BE2C (cell line): Measurements from ENCODE around the gene EAPP.
"Not testable (repeated sequence)": the region's sequence is repeated elsewhere in the genome, so short reads cannot be mapped to it uniquely, and the experiment has no call there.

Experiments used
- DNase-seq: peaks from one replicate; pipeline ENCODE4 v3.0.0-alpha.2; 2020
- H3K27me3 ChIP-seq: fragments of 250-450 bp; sonication (Bioruptor Pico); 2 replicates; pipeline ENCODE4 v1.5.1; 2020; ENCODE audit warnings: mild to moderate bottlenecking
- H3K36me3 ChIP-seq: fragments of 250-450 bp; sonication (Bioruptor Pico); 2 replicates; pipeline ENCODE4 v1.5.1; 2020; ENCODE audit warnings: mild to moderate bottlenecking
- H3K4me1 ChIP-seq: fragments of 250-450 bp; sonication (Bioruptor Pico); 2 replicates; pipeline ENCODE4 v1.5.1; 2020
- H3K4me3 ChIP-seq: 2 replicates; pipeline ENCODE4 v1.5.1; 2011; ENCODE audit warnings: low read depth, low read length
- H3K9me3 ChIP-seq: fragments of 250-450 bp; sonication (Bioruptor Pico); 2 replicates; pipeline ENCODE4 v1.5.1; 2020
- TF ChIP-seq, protein P1 (sequence below): IDR thresholded peaks from 2 replicates; pipeline ENCODE4 v1.5.1; 2012; ENCODE audit warnings: mild to moderate bottlenecking, low read depth, low read length

EAPP gene

DNA sequence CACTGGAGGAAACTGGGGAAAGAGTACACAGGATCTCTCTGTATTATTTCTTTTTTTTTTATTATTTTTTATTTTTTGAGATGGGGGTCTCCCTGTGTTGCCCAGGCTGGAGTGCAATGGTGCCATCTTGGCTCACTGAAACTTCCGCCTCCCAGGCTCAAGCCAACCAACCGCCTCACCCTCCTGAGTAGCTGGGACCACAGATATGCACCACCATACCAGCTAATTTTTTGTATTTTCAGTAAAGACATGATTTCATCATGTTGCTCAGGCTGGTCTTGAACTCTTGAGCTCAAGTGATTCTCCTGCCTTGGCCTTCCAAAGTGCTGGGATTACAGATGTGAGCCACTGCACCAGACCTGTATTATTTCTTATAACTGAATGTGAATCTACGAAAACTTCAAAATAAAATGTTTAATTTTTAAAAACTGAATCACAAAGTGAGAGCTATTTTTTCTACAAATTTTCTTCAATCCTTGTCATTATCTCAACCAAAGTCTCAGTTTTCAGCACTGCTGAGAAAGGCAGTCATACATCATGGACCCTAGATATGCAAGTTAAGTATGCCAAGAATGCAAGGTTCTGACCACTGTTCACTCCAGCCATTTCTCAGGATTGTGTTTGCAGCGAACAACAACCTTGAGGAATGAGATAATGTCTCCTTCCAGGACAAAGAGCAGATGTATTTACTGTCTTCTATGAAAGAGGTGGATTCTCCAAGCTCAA is 2.4 kb downstream of the EAPP start:
- peaks cover 3% of the 10 kb centered on the region for H3K36me3 ChIP-seq
- no peaks in the 10 kb centered on the region for H3K4me1 ChIP-seq
- no peak for DNase-seq
- TF ChIP-seq, protein P1, sequence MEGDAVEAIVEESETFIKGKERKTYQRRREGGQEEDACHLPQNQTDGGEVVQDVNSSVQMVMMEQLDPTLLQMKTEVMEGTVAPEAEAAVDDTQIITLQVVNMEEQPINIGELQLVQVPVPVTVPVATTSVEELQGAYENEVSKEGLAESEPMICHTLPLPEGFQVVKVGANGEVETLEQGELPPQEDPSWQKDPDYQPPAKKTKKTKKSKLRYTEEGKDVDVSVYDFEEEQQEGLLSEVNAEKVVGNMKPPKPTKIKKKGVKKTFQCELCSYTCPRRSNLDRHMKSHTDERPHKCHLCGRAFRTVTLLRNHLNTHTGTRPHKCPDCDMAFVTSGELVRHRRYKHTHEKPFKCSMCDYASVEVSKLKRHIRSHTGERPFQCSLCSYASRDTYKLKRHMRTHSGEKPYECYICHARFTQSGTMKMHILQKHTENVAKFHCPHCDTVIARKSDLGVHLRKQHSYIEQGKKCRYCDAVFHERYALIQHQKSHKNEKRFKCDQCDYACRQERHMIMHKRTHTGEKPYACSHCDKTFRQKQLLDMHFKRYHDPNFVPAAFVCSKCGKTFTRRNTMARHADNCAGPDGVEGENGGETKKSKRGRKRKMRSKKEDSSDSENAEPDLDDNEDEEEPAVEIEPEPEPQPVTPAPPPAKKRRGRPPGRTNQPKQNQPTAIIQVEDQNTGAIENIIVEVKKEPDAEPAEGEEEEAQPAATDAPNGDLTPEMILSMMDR = no peak
- H3K9me3 ChIP-seq = no peaks in the 10 kb centered on the region
- H3K27me3 ChIP-seq = no peaks in the 10 kb centered on the region
- no peak overlapping the region for H3K4me3 ChIP-seq

DNA sequence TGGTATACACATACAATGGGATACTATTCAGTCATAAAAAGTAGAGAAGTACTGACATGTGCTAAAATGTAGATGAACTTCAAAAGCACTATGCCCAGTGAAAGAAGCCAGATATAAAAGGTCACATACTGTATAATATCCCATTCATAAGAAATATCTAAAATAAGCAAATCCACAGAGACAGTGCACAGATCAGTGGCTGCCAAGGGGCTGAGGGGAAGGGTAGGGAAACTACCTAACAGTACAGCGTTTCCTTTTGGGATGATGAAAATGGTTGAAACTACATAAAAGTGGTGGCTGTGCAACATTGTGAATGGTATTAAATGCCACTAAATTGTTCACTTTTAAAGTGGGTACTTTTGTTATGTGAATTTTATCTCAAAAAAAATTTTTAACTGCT is 11.9 kb downstream of the EAPP start:
- Histone ChIP-seq H3K4me1 (no peaks in the 10 kb centered on the region), H3K27me3 (no peaks in the 10 kb centered on the region), H3K9me3 (no peaks in the 10 kb centered on the region), H3K4me3 (no peak overlapping the region), H3K36me3 (peaks cover 47% of the 10 kb centered on the region)
- TF ChIP-seq, protein P1 = no peak
- no peak for DNase-seq

DNA sequence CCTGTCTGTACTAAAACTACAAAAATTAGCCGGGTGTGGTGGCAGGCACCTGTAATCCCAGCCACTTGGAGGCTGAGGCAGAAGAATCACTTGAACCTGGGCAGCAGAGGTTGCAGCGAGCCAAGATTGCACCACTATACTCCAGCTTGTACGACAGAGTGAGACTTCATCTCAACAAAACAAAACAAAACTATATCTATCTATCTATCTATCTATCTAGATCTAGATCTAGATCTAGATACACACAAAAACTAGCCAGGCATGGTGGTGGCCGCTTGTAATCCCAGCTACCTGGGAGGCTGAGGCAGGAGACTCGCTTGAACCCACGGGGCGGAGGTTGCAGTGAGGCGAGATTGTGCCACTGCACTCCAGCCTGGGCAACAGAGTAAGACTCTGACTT is 15.3 kb downstream of the EAPP start:
- H3K9me3 ChIP-seq, H3K4me1 ChIP-seq, H3K4me3 ChIP-seq, DNase-seq, H3K27me3 ChIP-seq: not testable (repeated sequence)
- peaks cover 42% of the 10 kb centered on the region for H3K36me3 ChIP-seq

DNA sequence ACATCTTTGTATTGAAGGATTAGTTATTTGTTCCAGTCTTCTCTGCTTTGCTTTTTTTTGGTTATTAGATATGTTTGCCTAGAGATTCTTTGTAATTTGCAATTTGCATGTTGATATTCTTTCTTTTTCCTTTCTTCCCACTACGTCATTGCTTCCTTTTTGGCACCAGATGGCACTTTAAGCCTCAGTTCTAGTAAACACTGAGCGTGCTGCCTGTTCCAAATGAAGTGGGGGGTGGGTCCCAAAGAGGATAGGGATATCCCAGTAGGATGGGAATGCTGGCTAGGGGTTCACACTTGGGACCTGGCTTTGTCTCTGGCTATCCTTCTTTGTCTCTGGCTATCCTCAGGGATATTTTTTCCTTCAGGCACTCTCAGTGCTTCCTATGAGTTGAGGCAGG is 17.0 kb downstream of the EAPP start:
- Histone ChIP-seq H3K4me1 (no peaks in the 10 kb centered on the region), H3K27me3 (no peaks in the 10 kb centered on the region), H3K9me3 (no peaks in the 10 kb centered on the region), H3K36me3 (peaks cover 40% of the 10 kb centered on the region), H3K4me3 (no peak overlapping the region)
- DNase-seq = no peak
- TF ChIP-seq, protein P1 = no peak

DNA sequence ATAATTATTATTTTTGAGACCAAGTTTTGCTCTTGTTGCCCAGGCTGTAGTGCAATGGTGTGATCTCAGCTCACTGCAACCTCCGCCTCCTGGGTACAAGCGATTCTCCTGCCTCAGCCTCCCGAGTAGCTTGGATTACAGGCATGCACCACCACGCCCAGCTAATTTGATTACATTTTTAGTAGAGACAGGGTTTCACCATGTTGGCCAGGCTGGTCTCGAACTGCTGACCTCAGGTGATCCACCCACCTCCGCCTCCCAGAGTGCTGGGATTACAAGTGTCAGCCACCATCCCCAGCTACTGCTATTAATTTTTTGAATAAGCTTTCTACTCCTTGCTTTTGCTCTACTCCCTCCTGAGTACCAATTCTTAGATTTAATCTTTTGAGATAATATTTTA is 18.4 kb downstream of the EAPP start:
- not testable (repeated sequence) for H3K9me3 ChIP-seq, DNase-seq, H3K4me3 ChIP-seq, H3K27me3 ChIP-seq, H3K4me1 ChIP-seq
- peaks cover 40% of the 10 kb centered on the region for H3K36me3 ChIP-seq

DNA sequence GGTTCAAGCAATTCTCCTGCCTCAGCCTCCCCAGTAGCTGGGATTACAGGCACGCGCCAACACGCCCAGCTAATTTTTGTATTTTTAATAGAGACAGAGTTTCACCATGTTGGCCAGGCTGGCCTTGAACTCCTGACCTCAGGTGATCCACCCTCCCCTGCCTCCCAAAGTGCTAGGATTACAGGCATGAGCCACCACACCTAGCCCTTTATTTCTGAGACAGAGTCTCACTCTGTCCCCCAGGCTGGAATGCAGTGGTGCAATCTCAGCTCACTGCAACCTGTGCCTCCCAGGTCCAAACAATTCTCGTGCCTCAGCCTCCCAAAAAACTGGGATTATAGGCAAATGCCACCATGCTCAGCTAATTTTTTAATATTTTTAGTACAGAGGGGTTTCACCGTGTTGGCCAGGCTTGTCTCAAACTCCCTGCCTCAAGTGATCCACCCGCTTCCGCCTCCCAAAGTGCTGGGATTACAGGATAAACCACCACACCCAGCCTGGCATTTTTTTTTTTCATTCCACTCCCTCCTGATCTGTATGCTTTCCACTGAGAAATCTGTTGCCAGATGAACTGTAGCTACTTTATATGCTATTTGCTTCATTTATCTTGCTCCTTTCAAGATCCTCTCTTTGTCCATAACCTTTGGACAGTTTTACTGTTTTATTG is 19.1 kb downstream of the EAPP start:
- H3K4me1 ChIP-seq, H3K4me3 ChIP-seq, H3K27me3 ChIP-seq, H3K9me3 ChIP-seq, DNase-seq: not testable (repeated sequence)
- H3K36me3 ChIP-seq = peaks cover 38% of the 10 kb centered on the region

DNA sequence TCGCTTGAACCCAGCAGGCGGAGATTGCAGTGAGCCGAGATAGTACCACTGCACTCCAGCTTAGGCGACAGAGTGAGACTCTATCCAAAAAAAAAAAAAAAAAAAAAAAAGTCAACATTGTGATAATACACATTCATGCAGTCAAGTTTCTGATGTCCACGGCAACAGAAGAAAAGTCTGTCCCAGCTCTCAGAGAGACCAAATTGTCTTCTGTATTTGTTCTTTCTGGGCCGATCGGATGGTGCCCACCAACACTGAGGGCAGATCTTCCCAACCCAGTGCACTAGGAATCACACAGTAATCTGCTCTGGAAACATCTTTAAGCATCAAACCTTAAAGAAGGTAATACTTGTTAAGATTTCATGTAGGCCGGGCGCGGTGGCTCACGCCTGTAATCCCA is 31.6 kb downstream of the EAPP start:
- H3K9me3 ChIP-seq = no peaks in the 10 kb centered on the region
- H3K27me3 ChIP-seq = no peaks in the 10 kb centered on the region
- H3K36me3 ChIP-seq = no peaks in the 10 kb centered on the region
- no peak for DNase-seq
- H3K4me3 ChIP-seq = no peak overlapping the region
- no peaks in the 10 kb centered on the region for H3K4me1 ChIP-seq
- TF ChIP-seq, protein P1 = no peak
